Thoracic aorta (tissue), 2 donors: ENCODE measurements around the gene TAAR5. TPM values are rescaled to one million over a fixed set of nuclear protein-coding genes. Genes with fewer than 3 reads are reported as not detected.

Experiments used
- ATAC-seq: fragments of 150-250 bp; one replicate; pipeline ENCODE4 v1.8.0; 2017; ENCODE audit warnings: low read depth; ENCODE audit not compliant: insufficient number of reproducible peaks, low FRiP score
- DNase-seq: peaks from one replicate; pipeline ENCODE4 v3.0.0-alpha.2; 2020; ENCODE audit warnings: low spot score
- H3K27ac ChIP-seq, 2 donors: fragments of 200-600 bp; sonication (generic); 1 replicate in 1 of 2; 2 replicates in 1 of 2; pipeline ENCODE4 v1.5.1; 2016; ENCODE audit warnings: mild to moderate bottlenecking in 2 of 2, moderate library complexity in 2 of 2
- H3K27me3 ChIP-seq: fragments of 200-600 bp; sonication (generic); replicated peaks from 2 replicates; pipeline ENCODE4 v1.6.0; 2016; ENCODE audit warnings: mild to moderate bottlenecking; ENCODE audit not compliant: insufficient read depth
- H3K36me3 ChIP-seq: fragments of 200-600 bp; sonication (generic); one replicate; pipeline ENCODE4 v1.5.1; 2016
- H3K4me1 ChIP-seq, 2 donors: fragments of 200-600 bp; sonication (generic); 1 replicate in 1 of 2; 2 replicates in 1 of 2; pipeline versions ENCODE4 v1.5.1 to v1.6.0; 2016; ENCODE audit warnings: low read depth in 2 of 2, mild to moderate bottlenecking in 1 of 2; ENCODE audit not compliant: control insufficient read depth in 1 of 2
- H3K4me3 ChIP-seq: fragments of 200-600 bp; sonication (generic); 2 replicates; pipeline ENCODE4 v1.5.1; 2016; ENCODE audit warnings: mild to moderate bottlenecking
- H3K9me3 ChIP-seq: fragments of 200-600 bp; sonication (generic); 2 replicates; pipeline ENCODE4 v1.5.1; 2016
- CTCF ChIP-seq: fragments of 200-600 bp; sonication (generic); IDR thresholded peaks from one replicate; pipeline ENCODE4 v1.5.1; 2019; ENCODE audit warnings: antibody characterized with exemption
- total RNA-seq, 2 donors: library from RNA; depleted of rRNA; stranded (reverse); fragments of >200 nt; gene quantifications; one replicate each; pipeline versions ENCODE4 v1.1.0 to v1.2.3, GENCODE V29; 2016

Gene TAAR5
- total RNA-seq, 2 donors from 2014 or later = not detected

GRCh38 chr6:132623106-132623845 is 33.7 kb upstream of the TAAR5 start:
- Histone ChIP-seq H3K9me3 (no peaks in the 10 kb centered on the region), H3K27ac (no peak overlapping the region), H3K4me3 (no peak overlapping the region), H3K4me1 (no peaks in the 10 kb centered on the region), H3K27me3 (no peaks in the 10 kb centered on the region), H3K36me3 (no peaks in the 10 kb centered on the region)
- TF ChIP-seq CTCF = no peak
- DNase-seq = no peak
- ATAC-seq = no peak

- no peaks in the 10 kb centered on the region for H3K9me3 ChIP-seq
- no peak overlapping the region for H3K4me3 ChIP-seq
- TF ChIP-seq CTCF = no peak
- H3K4me1 ChIP-seq = no peaks in the 10 kb centered on the region
- H3K27ac ChIP-seq = no peak overlapping the region
- H3K27me3 ChIP-seq = no peaks in the 10 kb centered on the region
- ATAC-seq = no peak
- no peak for DNase-seq
- no peaks in the 10 kb centered on the region for H3K36me3 ChIP-seq
Observed at GRCh38 chr6:132616677-132617076, 27.1 kb upstream of the TAAR5 start.

GRCh38 chr6:132614554-132614953 is 25.0 kb upstream of the TAAR5 start:
- ATAC-seq (no peak), DNase-seq (no peak)
- Histone ChIP-seq H3K9me3 (no peaks in the 10 kb centered on the region), H3K4me1 (no peaks in the 10 kb centered on the region), H3K36me3 (no peaks in the 10 kb centered on the region), H3K4me3 (no peak overlapping the region), H3K27ac (no peak overlapping the region), H3K27me3 (no peaks in the 10 kb centered on the region)
- no peak for TF ChIP-seq CTCF

GRCh38 chr6:132612449-132613108 is 23.0 kb upstream of the TAAR5 start:
- no peak overlapping the region for H3K4me3 ChIP-seq
- H3K36me3 ChIP-seq = no peaks in the 10 kb centered on the region
- no peaks in the 10 kb centered on the region for H3K27me3 ChIP-seq
- H3K27ac ChIP-seq = no peak overlapping the region
- DNase-seq (no peak), ATAC-seq (no peak)
- no peaks in the 10 kb centered on the region for H3K9me3 ChIP-seq
- no peaks in the 10 kb centered on the region for H3K4me1 ChIP-seq
- TF ChIP-seq CTCF = no peak

- no peaks in the 10 kb centered on the region for H3K9me3 ChIP-seq
- no peaks in the 10 kb centered on the region for H3K36me3 ChIP-seq
- H3K27ac ChIP-seq = no peak overlapping the region
- ATAC-seq (no peak), DNase-seq (no peak)
- TF ChIP-seq CTCF = no peak
- no peak overlapping the region for H3K4me3 ChIP-seq
- H3K27me3 ChIP-seq = no peaks in the 10 kb centered on the region
- H3K4me1 ChIP-seq = no peaks in the 10 kb centered on the region
Observed at GRCh38 chr6:132611616-132612015, 22.1 kb upstream of the TAAR5 start.
